ENCODE data around the gene PPM1L.

- TF ChIP-seq POLR2A (IDR thresholded peaks at IDR 0.05), result no peak
- no peak for TF ChIP-seq CTCF (IDR thresholded peaks at IDR 0.05)
Measured at GRCh38 chr3:161014843-161015749, 259.1 kb downstream of the PPM1L start.

Measured in ovary (tissue), 3 donors.